Tibial nerve (tissue), 4 donors: ENCODE results near the gene ABHD17A. TPM values are rescaled to one million over a fixed set of nuclear protein-coding genes. Genes with fewer than 3 reads are reported as not detected.

Experiments
- DNase-seq, 2 donors: peaks; one replicate each; pipeline ENCODE4 v3.0.0-alpha.2; 2019; ENCODE audit warnings: low spot score in 2 of 2
- H3K27ac ChIP-seq, 4 donors: fragments of 200-600 bp; sonication (generic) in 3 of 4; one replicate each; pipeline ENCODE4 v1.5.1; 2017 to 2019; ENCODE audit warnings: mild to moderate bottlenecking in 1 of 4
- H3K27me3 ChIP-seq, 2 donors: fragments of 200-600 bp; sonication (generic) in 1 of 2; one replicate each; pipeline versions ENCODE4 v1.5.1 to v1.6.0; 2017 to 2019
- H3K36me3 ChIP-seq, 3 donors: fragments of 200-600 bp; sonication (generic); one replicate each; pipeline ENCODE4 v1.5.1; 2018 to 2019
- H3K4me1 ChIP-seq, 4 donors: fragments of 200-600 bp; sonication (generic) in 3 of 4; one replicate each; pipeline ENCODE4 v1.5.1; 2017 to 2019
- H3K4me3 ChIP-seq, 4 donors: fragments of 200-600 bp; sonication (generic) in 3 of 4; one replicate each; pipeline ENCODE4 v1.5.1; 2017 to 2019; ENCODE audit warnings: mild to moderate bottlenecking in 1 of 4, moderate library complexity in 1 of 4
- H3K9me3 ChIP-seq, 4 donors: fragments of 200-600 bp; sonication (generic) in 3 of 4; one replicate each; pipeline ENCODE4 v1.5.1; 2017 to 2019
- CTCF ChIP-seq, 5 experiments: fragments of 200-600 bp in 3 of 5; fragments of 450-650 bp in 2 of 5; sonication (generic) in 3 of 5; IDR thresholded peaks; one replicate each; pipeline ENCODE4 v1.5.1; 2016 to 2019; ENCODE audit warnings: antibody characterized with exemption in 5 of 5, mild to moderate bottlenecking in 3 of 5, moderate library complexity in 2 of 5
- EP300 ChIP-seq, 2 donors: sonication (generic); formaldehyde crosslinking; IDR thresholded peaks; one replicate each; pipeline ENCODE4 v1.6.1; 2017; ENCODE audit warnings: antibody characterized with exemption in 2 of 2, mild to moderate bottlenecking in 1 of 2
- POLR2A ChIP-seq, 2 donors: fragments of 450-650 bp; IDR thresholded peaks; one replicate each; pipeline ENCODE4 v1.6.1; 2017; ENCODE audit warnings: antibody characterized with exemption in 2 of 2, mild to moderate bottlenecking in 2 of 2, moderate library complexity in 2 of 2
- WGBS, 2 donors: methylation state at CpG; one replicate each; pipeline ENCODE4 v1.1.5; 2018; 5-methylcytosine and 5-hydroxymethylcytosine counted together
- total RNA-seq, 4 donors: library from RNA; depleted of rRNA; stranded (reverse); fragments of >200 nt; gene quantifications; one replicate each; pipeline ENCODE4 v1.1.0, GENCODE V29; 2016

ABHD17A gene
- total RNA-seq, 4 donors from 2014 or later: 127 to 165 (median 132) TPM

GRCh38 chr19:1863328-1863637 is 22.0 kb downstream of the ABHD17A start, which contains the start of gene KLF16:
Gene KLF16, minus strand, starts transcription at chr19:1863579. Its CDS starts 82 bp downstream, at chr19:1863497.
- no CpG with 5 or more reads among the region's 63 CpGs for WGBS, 2 donors
- Histone ChIP-seq H3K27me3 (no peaks in the 10 kb centered on the region), H3K36me3 (no peaks in the 10 kb centered on the region), H3K9me3 (no peaks in the 10 kb centered on the region), H3K4me1 (peaks cover 0 to 56% (median 45%) of the 10 kb centered on the region in 4 donors), H3K4me3 (peak within 1 kb of the TSS; percentile 59 to 90 (median 76)), H3K27ac (peak within 1 kb of the TSS; percentile 81 to 94 (median 90))
- no peak for DNase-seq
- TF ChIP-seq CTCF (IDR thresholded peaks at IDR 0.05) (no peak), POLR2A (IDR thresholded peaks at IDR 0.05) (peak; percentile 32 to 73), EP300 (IDR thresholded peaks at IDR 0.05) (no peak)

- no peak for DNase-seq
- H3K27ac ChIP-seq: peak overlapping the region; percentile 31 to 94 (median 80)
Measured at GRCh38 chr19:1862424-1863327, 22.6 kb downstream of the ABHD17A start.

GRCh38 chr19:1862068-1862423 is 23.2 kb downstream of the ABHD17A start:
- WGBS, 2 donors: 2 to 11% methylated on average over 11 to 13 of the region's 21 CpGs
- no peaks in the 10 kb centered on the region for H3K9me3 ChIP-seq

More at GRCh38 chr19:1862424-1863327, 22.6 kb downstream of the ABHD17A start:
- H3K4me3 ChIP-seq: peak overlapping the region; percentile 52 to 81 (median 65)
- peaks cover 0 to 62% (median 51%) of the 10 kb centered on the region in 4 donors for H3K4me1 ChIP-seq
- 0% methylated on average over 38 to 61 of the region's 109 CpGs for WGBS, 2 donors
- no peaks in the 10 kb centered on the region for H3K9me3 ChIP-seq
- H3K36me3 ChIP-seq: no peaks in the 10 kb centered on the region
- no peak for TF ChIP-seq CTCF (IDR thresholded peaks at IDR 0.05)
- no peak for TF ChIP-seq POLR2A (IDR thresholded peaks at IDR 0.05)
- TF ChIP-seq EP300 (IDR thresholded peaks at IDR 0.05): no peak
- H3K27me3 ChIP-seq: no peaks in the 10 kb centered on the region

GRCh38 chr19:1861599-1862031 is 23.7 kb downstream of the ABHD17A start:
- no peaks in the 10 kb centered on the region for H3K27me3 ChIP-seq
- 31 to 41% methylated on average over 21 to 23 of the region's 23 CpGs for WGBS, 2 donors
- TF ChIP-seq CTCF (IDR thresholded peaks at IDR 0.05) (no peak), POLR2A (IDR thresholded peaks at IDR 0.05) (no peak)
- H3K9me3 ChIP-seq: no peaks in the 10 kb centered on the region
- H3K4me1 ChIP-seq: peaks cover 0 to 72% (median 59%) of the 10 kb centered on the region in 4 donors
- DNase-seq: no peak
- no peaks in the 10 kb centered on the region for H3K36me3 ChIP-seq
- peak overlapping the region; percentile 31 to 94 (median 72) for H3K27ac ChIP-seq
- H3K4me3 ChIP-seq: peak overlapping the region in 2 of 4 donors; percentile 52 to 70

More at GRCh38 chr19:1862068-1862423, 23.2 kb downstream of the ABHD17A start:
- Histone ChIP-seq H3K27ac (peak overlapping the region; percentile 31 to 94 (median 72)), H3K4me3 (peak overlapping the region; percentile 52 to 81 (median 65)), H3K27me3 (no peaks in the 10 kb centered on the region), H3K36me3 (no peaks in the 10 kb centered on the region), H3K4me1 (peaks cover 0 to 68% (median 57%) of the 10 kb centered on the region in 4 donors)
- TF ChIP-seq EP300 (IDR thresholded peaks at IDR 0.05) (no peak), CTCF (IDR thresholded peaks at IDR 0.05) (no peak), POLR2A (IDR thresholded peaks at IDR 0.05) (no peak)
- DNase-seq: no peak
